ENCODE results near the gene KRT35.

- TF ChIP-seq EZH2 (IDR thresholded peaks at IDR 0.05; ENCODE audit: low read depth, unreplicated experiment) (no peak), CTCF (conservative IDR thresholded peaks at IDR 0.05; ENCODE audit: low read depth in 2 of 2) (no peak), EZH2phosphoT487 (IDR thresholded peaks at IDR 0.05; ENCODE audit: unreplicated experiment) (no peak), CREB1 (CRISPR knock-in tag; IDR thresholded peaks at IDR 0.05; ENCODE audit: low read depth) (no peak), POLR2AphosphoS5 (IDR thresholded peaks at IDR 0.05; ENCODE audit: low read depth) (no peak), ZNF114 (CRISPR knock-in tag; IDR thresholded peaks at IDR 0.05) (no peak), ZNF331 (CRISPR knock-in tag; IDR thresholded peaks at IDR 0.05; ENCODE audit: low read depth) (no peak), JUNB (IDR thresholded peaks at IDR 0.05; ENCODE audit: unreplicated experiment) (no peak), ETS1 (IDR thresholded peaks at IDR 0.05) (no peak), STAT1 (IDR thresholded peaks at IDR 0.05; ENCODE audit: unreplicated experiment) (no peak), NANOG (IDR thresholded peaks at IDR 0.05; ENCODE audit: borderline replicate concordance) (no peak)
- TF ChIP-seq, protein P1, sequence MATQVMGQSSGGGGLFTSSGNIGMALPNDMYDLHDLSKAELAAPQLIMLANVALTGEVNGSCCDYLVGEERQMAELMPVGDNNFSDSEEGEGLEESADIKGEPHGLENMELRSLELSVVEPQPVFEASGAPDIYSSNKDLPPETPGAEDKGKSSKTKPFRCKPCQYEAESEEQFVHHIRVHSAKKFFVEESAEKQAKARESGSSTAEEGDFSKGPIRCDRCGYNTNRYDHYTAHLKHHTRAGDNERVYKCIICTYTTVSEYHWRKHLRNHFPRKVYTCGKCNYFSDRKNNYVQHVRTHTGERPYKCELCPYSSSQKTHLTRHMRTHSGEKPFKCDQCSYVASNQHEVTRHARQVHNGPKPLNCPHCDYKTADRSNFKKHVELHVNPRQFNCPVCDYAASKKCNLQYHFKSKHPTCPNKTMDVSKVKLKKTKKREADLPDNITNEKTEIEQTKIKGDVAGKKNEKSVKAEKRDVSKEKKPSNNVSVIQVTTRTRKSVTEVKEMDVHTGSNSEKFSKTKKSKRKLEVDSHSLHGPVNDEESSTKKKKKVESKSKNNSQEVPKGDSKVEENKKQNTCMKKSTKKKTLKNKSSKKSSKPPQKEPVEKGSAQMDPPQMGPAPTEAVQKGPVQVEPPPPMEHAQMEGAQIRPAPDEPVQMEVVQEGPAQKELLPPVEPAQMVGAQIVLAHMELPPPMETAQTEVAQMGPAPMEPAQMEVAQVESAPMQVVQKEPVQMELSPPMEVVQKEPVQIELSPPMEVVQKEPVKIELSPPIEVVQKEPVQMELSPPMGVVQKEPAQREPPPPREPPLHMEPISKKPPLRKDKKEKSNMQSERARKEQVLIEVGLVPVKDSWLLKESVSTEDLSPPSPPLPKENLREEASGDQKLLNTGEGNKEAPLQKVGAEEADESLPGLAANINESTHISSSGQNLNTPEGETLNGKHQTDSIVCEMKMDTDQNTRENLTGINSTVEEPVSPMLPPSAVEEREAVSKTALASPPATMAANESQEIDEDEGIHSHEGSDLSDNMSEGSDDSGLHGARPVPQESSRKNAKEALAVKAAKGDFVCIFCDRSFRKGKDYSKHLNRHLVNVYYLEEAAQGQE (IDR thresholded peaks at IDR 0.05; ENCODE audit: unreplicated experiment): no peak
- TF ChIP-seq, protein P2, sequence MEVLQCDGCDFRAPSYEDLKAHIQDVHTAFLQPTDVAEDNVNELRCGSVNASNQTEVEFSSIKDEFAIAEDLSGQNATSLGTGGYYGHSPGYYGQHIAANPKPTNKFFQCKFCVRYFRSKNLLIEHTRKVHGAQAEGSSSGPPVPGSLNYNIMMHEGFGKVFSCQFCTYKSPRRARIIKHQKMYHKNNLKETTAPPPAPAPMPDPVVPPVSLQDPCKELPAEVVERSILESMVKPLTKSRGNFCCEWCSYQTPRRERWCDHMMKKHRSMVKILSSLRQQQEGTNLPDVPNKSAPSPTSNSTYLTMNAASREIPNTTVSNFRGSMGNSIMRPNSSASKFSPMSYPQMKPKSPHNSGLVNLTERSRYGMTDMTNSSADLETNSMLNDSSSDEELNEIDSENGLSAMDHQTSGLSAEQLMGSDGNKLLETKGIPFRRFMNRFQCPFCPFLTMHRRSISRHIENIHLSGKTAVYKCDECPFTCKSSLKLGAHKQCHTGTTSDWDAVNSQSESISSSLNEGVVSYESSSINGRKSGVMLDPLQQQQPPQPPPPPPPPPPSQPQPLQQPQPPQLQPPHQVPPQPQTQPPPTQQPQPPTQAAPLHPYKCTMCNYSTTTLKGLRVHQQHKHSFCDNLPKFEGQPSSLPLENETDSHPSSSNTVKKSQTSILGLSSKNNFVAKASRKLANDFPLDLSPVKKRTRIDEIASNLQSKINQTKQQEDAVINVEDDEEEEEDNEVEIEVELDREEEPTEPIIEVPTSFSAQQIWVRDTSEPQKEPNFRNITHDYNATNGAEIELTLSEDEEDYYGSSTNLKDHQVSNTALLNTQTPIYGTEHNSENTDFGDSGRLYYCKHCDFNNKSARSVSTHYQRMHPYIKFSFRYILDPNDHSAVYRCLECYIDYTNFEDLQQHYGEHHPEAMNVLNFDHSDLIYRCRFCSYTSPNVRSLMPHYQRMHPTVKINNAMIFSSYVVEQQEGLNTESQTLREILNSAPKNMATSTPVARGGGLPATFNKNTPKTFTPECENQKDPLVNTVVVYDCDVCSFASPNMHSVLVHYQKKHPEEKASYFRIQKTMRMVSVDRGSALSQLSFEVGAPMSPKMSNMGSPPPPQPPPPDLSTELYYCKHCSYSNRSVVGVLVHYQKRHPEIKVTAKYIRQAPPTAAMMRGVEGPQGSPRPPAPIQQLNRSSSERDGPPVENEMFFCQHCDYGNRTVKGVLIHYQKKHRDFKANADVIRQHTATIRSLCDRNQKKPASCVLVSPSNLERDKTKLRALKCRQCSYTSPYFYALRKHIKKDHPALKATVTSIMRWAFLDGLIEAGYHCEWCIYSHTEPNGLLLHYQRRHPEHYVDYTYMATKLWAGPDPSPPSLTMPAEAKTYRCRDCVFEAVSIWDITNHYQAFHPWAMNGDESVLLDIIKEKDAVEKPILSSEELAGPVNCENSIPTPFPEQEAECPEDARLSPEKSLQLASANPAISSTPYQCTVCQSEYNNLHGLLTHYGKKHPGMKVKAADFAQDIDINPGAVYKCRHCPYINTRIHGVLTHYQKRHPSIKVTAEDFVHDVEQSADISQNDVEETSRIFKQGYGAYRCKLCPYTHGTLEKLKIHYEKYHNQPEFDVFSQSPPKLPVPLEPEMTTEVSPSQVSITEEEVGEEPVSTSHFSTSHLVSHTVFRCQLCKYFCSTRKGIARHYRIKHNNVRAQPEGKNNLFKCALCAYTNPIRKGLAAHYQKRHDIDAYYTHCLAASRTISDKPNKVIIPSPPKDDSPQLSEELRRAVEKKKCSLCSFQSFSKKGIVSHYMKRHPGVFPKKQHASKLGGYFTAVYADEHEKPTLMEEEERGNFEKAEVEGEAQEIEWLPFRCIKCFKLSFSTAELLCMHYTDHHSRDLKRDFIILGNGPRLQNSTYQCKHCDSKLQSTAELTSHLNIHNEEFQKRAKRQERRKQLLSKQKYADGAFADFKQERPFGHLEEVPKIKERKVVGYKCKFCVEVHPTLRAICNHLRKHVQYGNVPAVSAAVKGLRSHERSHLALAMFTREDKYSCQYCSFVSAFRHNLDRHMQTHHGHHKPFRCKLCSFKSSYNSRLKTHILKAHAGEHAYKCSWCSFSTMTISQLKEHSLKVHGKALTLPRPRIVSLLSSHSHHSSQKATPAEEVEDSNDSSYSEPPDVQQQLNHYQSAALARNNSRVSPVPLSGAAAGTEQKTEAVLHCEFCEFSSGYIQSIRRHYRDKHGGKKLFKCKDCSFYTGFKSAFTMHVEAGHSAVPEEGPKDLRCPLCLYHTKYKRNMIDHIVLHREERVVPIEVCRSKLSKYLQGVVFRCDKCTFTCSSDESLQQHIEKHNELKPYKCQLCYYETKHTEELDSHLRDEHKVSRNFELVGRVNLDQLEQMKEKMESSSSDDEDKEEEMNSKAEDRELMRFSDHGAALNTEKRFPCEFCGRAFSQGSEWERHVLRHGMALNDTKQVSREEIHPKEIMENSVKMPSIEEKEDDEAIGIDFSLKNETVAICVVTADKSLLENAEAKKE (CRISPR knock-in tag; IDR thresholded peaks at IDR 0.05): no peak
These were observed 13.6 kb upstream of the KRT35 start for GRCh38 chr17:41494524-41494923.

Data from GM23338 (cell line).